Muscle layer of duodenum (tissue), 2 donors: ENCODE data around the gene IFIT1.
"Not testable (repeated sequence)": the region's sequence is repeated elsewhere in the genome, so short reads cannot be mapped to it uniquely, and the experiment has no call there.

Source experiments
- H3K27ac ChIP-seq: one replicate; pipeline ENCODE4 v1.7.0; 2013; ENCODE audit warnings: mild to moderate bottlenecking, low read length
- H3K27me3 ChIP-seq: one replicate; pipeline ENCODE4 v1.7.0; 2013; ENCODE audit warnings: low read depth, mild to moderate bottlenecking, control low read depth, low read length
- H3K36me3 ChIP-seq, 2 donors: one replicate each; pipeline ENCODE4 v1.7.0; 2013; ENCODE audit warnings: low read length in 2 of 2, control low read depth in 1 of 2, mild to moderate bottlenecking in 1 of 2; ENCODE audit not compliant: insufficient read depth in 2 of 2, control insufficient read depth in 1 of 2
- H3K4me1 ChIP-seq, 2 donors: one replicate each; pipeline ENCODE4 v1.7.0; 2013; ENCODE audit warnings: low read length in 2 of 2, mild to moderate bottlenecking in 2 of 2, control low read depth in 1 of 2, moderate library complexity in 1 of 2; ENCODE audit not compliant: insufficient read depth in 2 of 2, control insufficient read depth in 1 of 2
- H3K4me3 ChIP-seq, 2 donors: one replicate each; pipeline ENCODE4 v1.7.0; 2013; ENCODE audit warnings: low read length in 2 of 2, low read depth in 1 of 2, mild to moderate bottlenecking in 1 of 2
- H3K9me3 ChIP-seq, 2 donors: one replicate each; pipeline ENCODE4 v1.7.0; 2013; ENCODE audit warnings: low read length in 2 of 2, control low read depth in 1 of 2, mild to moderate bottlenecking in 1 of 2; ENCODE audit not compliant: control insufficient read depth in 1 of 2
- donor health status: healthy.

The IFIT1 gene

GRCh38 chr10:89391907-89392756 is at the start of gene IFIT1:
TSS of gene IFIT1 (plus strand) at chr10:89392623. CDS start at chr10:89392713, 90 bp downstream.
- H3K9me3 ChIP-seq, result no peaks in the 10 kb centered on the region
- peak within 1 kb of the TSS; percentile 61 to 69 for H3K4me3 ChIP-seq
- no peaks in the 10 kb centered on the region for H3K27me3 ChIP-seq
- peaks cover 0 to 20% of the 10 kb centered on the region in 2 donors for H3K4me1 ChIP-seq
- no peaks in the 10 kb centered on the region for H3K36me3 ChIP-seq
- peak within 1 kb of the TSS; percentile 57 for H3K27ac ChIP-seq

- peaks cover 0 to 5% of the 10 kb centered on the region in 2 donors for H3K4me1 ChIP-seq
- H3K9me3 ChIP-seq, result no peaks in the 10 kb centered on the region
- peaks cover 16 to 17% of the 10 kb centered on the region in 2 donors for H3K36me3 ChIP-seq
- H3K27ac ChIP-seq, result no peak overlapping the region
- H3K27me3 ChIP-seq, result no peaks in the 10 kb centered on the region
- no peak overlapping the region for H3K4me3 ChIP-seq
Measured at GRCh38 chr10:89343089-89343767, 49.2 kb upstream of the IFIT1 start.

- Histone ChIP-seq H3K4me3 (no peak overlapping the region), H3K27me3 (no peaks in the 10 kb centered on the region), H3K9me3 (no peaks in the 10 kb centered on the region), H3K27ac (no peak overlapping the region), H3K36me3 (peaks cover 7% of the 10 kb centered on the region in 2 donors), H3K4me1 (peaks cover 0 to 5% of the 10 kb centered on the region in 2 donors)
Measured at GRCh38 chr10:89344156-89344555, 48.3 kb upstream of the IFIT1 start.

GRCh38 chr10:89345367-89346000 is 46.9 kb upstream of the IFIT1 start:
- H3K4me1 ChIP-seq, result peaks cover 0 to 7% of the 10 kb centered on the region in 2 donors
- H3K36me3 ChIP-seq, result no peaks in the 10 kb centered on the region
- no peaks in the 10 kb centered on the region for H3K9me3 ChIP-seq
- no peak overlapping the region for H3K4me3 ChIP-seq
- no peaks in the 10 kb centered on the region for H3K27me3 ChIP-seq
- no peak overlapping the region for H3K27ac ChIP-seq

GRCh38 chr10:89346405-89347254 is 45.8 kb upstream of the IFIT1 start:
- no peaks in the 10 kb centered on the region for H3K9me3 ChIP-seq
- H3K36me3 ChIP-seq, result peaks cover 0 to 6% of the 10 kb centered on the region in 2 donors
- H3K4me3 ChIP-seq, result no peak overlapping the region
- H3K27ac ChIP-seq, result no peak overlapping the region
- peaks cover 6 to 15% of the 10 kb centered on the region in 2 donors for H3K4me1 ChIP-seq
- no peaks in the 10 kb centered on the region for H3K27me3 ChIP-seq

GRCh38 chr10:89347701-89348457 is 44.5 kb upstream of the IFIT1 start:
- Histone ChIP-seq H3K36me3 (peaks cover 0 to 6% of the 10 kb centered on the region in 2 donors), H3K4me3 (no peak overlapping the region), H3K27ac (peak overlapping the region; percentile 53), H3K27me3 (no peaks in the 10 kb centered on the region), H3K4me1 (peaks cover 10 to 13% of the 10 kb centered on the region in 2 donors), H3K9me3 (no peaks in the 10 kb centered on the region)

GRCh38 chr10:89348481-89348880 is 43.9 kb upstream of the IFIT1 start:
- Histone ChIP-seq H3K27me3 (no peaks in the 10 kb centered on the region), H3K4me3 (no peak overlapping the region), H3K4me1 (peaks cover 10 to 13% of the 10 kb centered on the region in 2 donors), H3K27ac (no peak overlapping the region), H3K9me3 (no peaks in the 10 kb centered on the region), H3K36me3 (peaks cover 0 to 6% of the 10 kb centered on the region in 2 donors)

GRCh38 chr10:89348975-89349374 is 43.4 kb upstream of the IFIT1 start:
- Histone ChIP-seq H3K9me3 (no peaks in the 10 kb centered on the region), H3K27ac (no peak overlapping the region), H3K27me3 (no peaks in the 10 kb centered on the region), H3K4me1 (peaks cover 10 to 13% of the 10 kb centered on the region in 2 donors), H3K36me3 (peaks cover 0 to 6% of the 10 kb centered on the region in 2 donors), H3K4me3 (no peak overlapping the region)

- H3K9me3 ChIP-seq, H3K36me3 ChIP-seq, H3K27me3 ChIP-seq: not testable (repeated sequence)
- H3K4me3 ChIP-seq, result peak overlapping the region; percentile 10 to 26
- peak overlapping the region; percentile 90 for H3K27ac ChIP-seq
- H3K4me1 ChIP-seq, result peaks cover 10 to 13% of the 10 kb centered on the region in 2 donors
Measured at GRCh38 chr10:89350631-89351315, 41.6 kb upstream of the IFIT1 start.

- peak overlapping the region; percentile 90 for H3K27ac ChIP-seq
- peaks cover 0 to 6% of the 10 kb centered on the region in 2 donors for H3K36me3 ChIP-seq
- no peaks in the 10 kb centered on the region for H3K27me3 ChIP-seq
- H3K9me3 ChIP-seq, result no peaks in the 10 kb centered on the region
- H3K4me1 ChIP-seq, result peaks cover 10 to 13% of the 10 kb centered on the region in 2 donors
- peak overlapping the region; percentile 10 to 26 for H3K4me3 ChIP-seq
Measured at GRCh38 chr10:89351412-89351779, 41.0 kb upstream of the IFIT1 start.
